IMR-90 (cell line): ENCODE results near the gene OPCML. TPM values are rescaled to one million over a fixed set of nuclear protein-coding genes. Genes with fewer than 3 reads are reported as not detected.

Source experiments
- ATAC-seq: fragments of 200-7000 bp; cut with Tn5 transposase; 2 replicates; pipeline ENCODE4 v1.9.1; 2020; ENCODE audit warnings: low read depth, mild to moderate bottlenecking, moderate library complexity
- BruUV-seq: library from RNA; stranded (reverse); fragments of 400-500 nt; replicated peaks from 2 replicates; lab custom pipeline; 2021; lab: Mats Ljungman, UMichigan
- CTCF ChIA-PET: fragments of 300-600 bp; formaldehyde crosslinking; extraction: SDS; loops from one replicate; lab custom pipeline; 2021; ENCODE audit warnings: antibody characterized with exemption; lab: Yijun Ruan, JAX
- POLR2A ChIA-PET: fragments of 300-600 bp; sonication (Branson Sonifier 250); formaldehyde crosslinking; loops from one replicate; lab custom pipeline; 2022; ENCODE audit warnings: antibody characterized with exemption; ENCODE audit not compliant: unreplicated experiment; lab: Charles Lee
- DNase-seq: peaks from one replicate; pipeline ENCODE4 v3.0.0; 2013
- H2AFZ ChIP-seq: replicated peaks from 2 replicates; pipeline ENCODE3; 2013; ENCODE audit warnings: low read length, mild to moderate bottlenecking; ENCODE audit not compliant: poor library complexity
- H2AK5ac ChIP-seq: 2 replicates; pipeline ENCODE4 v1.6.1; 2013; ENCODE audit warnings: low read depth, low read length, inconsistent platforms
- H2AK9ac ChIP-seq: replicated peaks from 2 replicates; pipeline ENCODE3; 2013; ENCODE audit warnings: mild to moderate bottlenecking, low read depth, low read length, moderate library complexity; ENCODE audit not compliant: poor library complexity
- H2BK120ac ChIP-seq: 2 replicates; pipeline ENCODE4 v1.6.1; 2013; ENCODE audit warnings: low read depth, low read length, inconsistent platforms
- H2BK15ac ChIP-seq: 3 replicates; pipeline ENCODE4 v1.6.1; 2013; ENCODE audit warnings: low read depth, low read length, inconsistent platforms
- H2BK20ac ChIP-seq: 2 replicates; pipeline ENCODE4 v1.6.1; 2013; ENCODE audit warnings: low read depth, mild to moderate bottlenecking, inconsistent platforms, low read length, moderate library complexity
- H2BK5ac ChIP-seq: 2 replicates; pipeline ENCODE4 v1.6.1; 2013; ENCODE audit warnings: mild to moderate bottlenecking, low read depth, low read length, inconsistent platforms; ENCODE audit not compliant: poor library complexity, severe bottlenecking
- H3K14ac ChIP-seq: replicated peaks from 2 replicates; pipeline ENCODE4 v1.6.1; 2013; ENCODE audit warnings: low read depth, low read length, inconsistent platforms
- H3K18ac ChIP-seq: 2 replicates; pipeline ENCODE4 v1.6.1; 2013; ENCODE audit warnings: low read depth, low read length, control low read depth
- H3K23ac ChIP-seq: 2 replicates; pipeline ENCODE4 v1.6.1; 2013; ENCODE audit warnings: low read depth, low read length, inconsistent platforms
- H3K27ac ChIP-seq: 2 replicates; pipeline ENCODE4 v1.5.1; 2013; ENCODE audit warnings: mild to moderate bottlenecking, control low read depth, low read length; ENCODE audit not compliant: insufficient read depth
- H3K27me3 ChIP-seq: 2 replicates; pipeline ENCODE4 v1.6.1; 2013; ENCODE audit warnings: low read length; ENCODE audit not compliant: control insufficient read depth, insufficient read depth
- H3K36me3 ChIP-seq: 2 replicates; pipeline ENCODE4 v1.6.1; 2013; ENCODE audit warnings: low read length, mixed read lengths; ENCODE audit not compliant: control insufficient read depth, insufficient read depth
- H3K4ac ChIP-seq: 2 replicates; pipeline ENCODE4 v1.6.1; 2013; ENCODE audit warnings: low read depth, low read length, inconsistent platforms
- H3K4me1 ChIP-seq: 2 replicates; pipeline ENCODE4 v1.6.1; 2013; ENCODE audit warnings: low read length, mixed read lengths; ENCODE audit not compliant: control insufficient read depth, insufficient read depth
- H3K4me2 ChIP-seq: 2 replicates; pipeline ENCODE4 v1.6.1; 2013; ENCODE audit warnings: low read depth, mild to moderate bottlenecking, control low read depth, low read length, moderate library complexity
- H3K4me3 ChIP-seq: 2 replicates; pipeline ENCODE4 v1.5.1; 2013; ENCODE audit warnings: low read depth, mild to moderate bottlenecking, control low read depth, low read length, moderate library complexity; ENCODE audit not compliant: insufficient read depth
- H3K56ac ChIP-seq: 2 replicates; pipeline ENCODE4 v1.6.1; 2013; ENCODE audit warnings: low read length, inconsistent platforms; ENCODE audit not compliant: insufficient read depth; ENCODE audit errors: extremely low read depth
- H3K79me1 ChIP-seq, 2 experiments: 2 replicates each; pipeline ENCODE4 v1.6.1; 2013; ENCODE audit warnings: low read length in 2 of 2, inconsistent platforms in 1 of 2, low read depth in 1 of 2
- H3K9ac ChIP-seq: 2 replicates; pipeline ENCODE4 v1.6.1; 2013; ENCODE audit warnings: low read depth, low read length, control low read depth
- H3K9me1 ChIP-seq: 2 replicates; pipeline ENCODE4 v1.6.1; 2013; ENCODE audit warnings: low read length, inconsistent platforms; ENCODE audit not compliant: insufficient read depth
- H3K9me3 ChIP-seq: 2 replicates; pipeline ENCODE4 v1.6.1; 2013; ENCODE audit warnings: low read length; ENCODE audit not compliant: control insufficient read depth, insufficient read depth
- H4K20me1 ChIP-seq: 2 replicates; pipeline ENCODE4 v1.6.1; 2013; ENCODE audit warnings: low read length, inconsistent platforms; ENCODE audit not compliant: insufficient read depth
- H4K5ac ChIP-seq: 2 replicates; pipeline ENCODE4 v1.6.1; 2013; ENCODE audit warnings: mild to moderate bottlenecking, low read depth, low read length, control low read depth
- H4K8ac ChIP-seq, 2 experiments: 2 replicates each; pipeline ENCODE4 v1.6.1; 2013; ENCODE audit warnings: low read depth in 2 of 2, low read length in 2 of 2, control low read depth in 1 of 2, inconsistent platforms in 1 of 2
- H4K91ac ChIP-seq: 2 replicates; pipeline ENCODE4 v1.6.1; 2013; ENCODE audit warnings: low read depth, low read length, inconsistent platforms; ENCODE audit not compliant: insufficient read depth
- BHLHE40 ChIP-seq: fragments of 150-350 bp; IDR thresholded peaks from 2 replicates; pipeline ENCODE4 v1.6.1; 2016; ENCODE audit warnings: mild to moderate bottlenecking, low read depth, low read length
- CHD1 ChIP-seq: IDR thresholded peaks from 2 replicates; pipeline ENCODE4 v1.6.1; 2012; ENCODE audit warnings: low read depth, low read length, improper control_type of control experiment
- FOS ChIP-seq: fragments of 150-350 bp; IDR thresholded peaks from 2 replicates; pipeline ENCODE4 v1.6.1; 2016; ENCODE audit warnings: low read depth, low read length
- MAFK ChIP-seq: IDR thresholded peaks from 2 replicates; pipeline ENCODE4 v1.6.1; 2012; ENCODE audit warnings: low read depth, low read length, improper control_type of control experiment
- POLR2A ChIP-seq: IDR thresholded peaks from 2 replicates; pipeline ENCODE4 v1.6.1; 2012; ENCODE audit warnings: mild to moderate bottlenecking, low read depth, low read length
- WGBS, 2 experiments: methylation state at CpG; one replicate each; pipeline versions ENCODE4 v1.1.5 to v1.1.7; 2013; ENCODE audit warnings: missing lambda C conversion rate in 2 of 2; ENCODE audit not compliant: insufficient read length in 1 of 2; ENCODE audit errors: extremely low coverage in 2 of 2; 5-methylcytosine and 5-hydroxymethylcytosine counted together
- dilution Hi-C: fragments of 300-500 bp; cut with HindIII; formaldehyde crosslinking; loops from one replicate; pipeline ENCODE4 v1.14.3; 2018; ENCODE audit warnings: low sequenced_read_pairs; ENCODE audit not compliant: unreplicated experiment
- in situ Hi-C: fragments of 300-500 bp; cut with MboI; formaldehyde crosslinking; loops from 3 replicates; pipeline ENCODE4 v1.14.3; 2019; ENCODE audit warnings: low sequenced_read_pairs, inconsistent platforms, mixed read lengths
- intact Hi-C: fragments of 100-400 bp; cut with micrococcal nuclease; formaldehyde crosslinking; loops from 2 replicates; pipeline ENCODE4 v1.10.0; 2022
- polyA plus RNA-seq, 3 experiments: library from polyadenylated mRNA; depleted of rRNA; stranded (reverse); fragments of >200 nt; gene quantifications; 2 replicates each; pipeline ENCODE4 v1.2.3, GENCODE V29; 2012; ENCODE audit warnings: low replicate concordance in 1 of 3
- total RNA-seq: library from RNA; depleted of rRNA; stranded (reverse); fragments of >200 nt; gene quantifications from 2 replicates; pipeline ENCODE4 v1.2.3, GENCODE V29; 2012
- TF ChIP-seq, protein P1 (sequence below): fragments of 150-350 bp; IDR thresholded peaks from 2 replicates; pipeline ENCODE4 v1.6.1; 2016; ENCODE audit warnings: low read depth, mild to moderate bottlenecking, low read length, moderate library complexity, borderline replicate concordance
- TF ChIP-seq, protein P2 (sequence below): conservative IDR thresholded peaks from 2 replicates; pipeline ENCODE4 v1.5.1; 2012; ENCODE audit warnings: mild to moderate bottlenecking, low read depth, low read length, improper control_type of control experiment

The OPCML gene
- total and polyA plus RNA-seq, 2 of the 4 experiments (the other 2 are of a cell fraction) = under 0.01 to 2.6 TPM

DNA sequence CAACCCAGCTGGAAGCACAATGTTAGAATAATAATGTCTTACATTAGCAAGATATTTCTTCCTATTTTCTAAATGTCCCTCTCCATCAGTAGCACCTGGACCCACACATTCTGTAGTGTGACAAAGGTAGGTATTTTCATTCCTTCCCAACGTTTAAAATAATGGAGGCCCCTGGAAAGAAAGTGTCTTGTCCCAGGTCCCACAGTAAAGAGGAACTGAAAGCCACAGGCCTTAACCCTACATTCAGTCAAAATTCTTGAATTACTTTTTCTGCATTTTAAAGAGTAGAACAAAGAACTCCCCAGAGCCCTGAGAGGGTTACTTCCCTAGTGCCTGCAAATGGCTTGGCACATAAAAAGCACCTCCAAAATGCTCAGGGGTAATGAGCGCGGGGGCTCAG lies 26.3 kb downstream of the OPCML start:
- Histone ChIP-seq H2AK9ac (no peak overlapping the region), H3K27ac (no peak overlapping the region), H4K20me1 (no peaks in the 10 kb centered on the region), H3K4me2 (no peak overlapping the region), H3K9me3 (peaks cover 35% of the 10 kb centered on the region), H3K27me3 (no peaks in the 10 kb centered on the region), H4K8ac (no peak overlapping the region), H2BK120ac (no peak overlapping the region), H3K23ac (no peak overlapping the region), H2AFZ (no peak overlapping the region), H3K18ac (no peak overlapping the region), H2BK20ac (no peak overlapping the region), H3K79me1 (no peaks in the 10 kb centered on the region), H2BK5ac (no peak overlapping the region), H3K9ac (no peak overlapping the region), H3K4ac (no peak overlapping the region), H4K5ac (no peak overlapping the region), H3K4me3 (no peak overlapping the region), H3K9me1 (no peaks in the 10 kb centered on the region), H3K4me1 (no peaks in the 10 kb centered on the region), H3K36me3 (no peaks in the 10 kb centered on the region), H3K14ac (no peak overlapping the region), H3K56ac (no peak overlapping the region), H4K91ac (no peak overlapping the region), H2AK5ac (no peak overlapping the region), H2BK15ac (no peak overlapping the region)
- POLR2A ChIA-PET = no interaction called here
- intact Hi-C loops = no loop called here
- in situ Hi-C loops = no loop called here
- ATAC-seq (no peak), DNase-seq (no peak)
- BruUV-seq = no TSS peak
- TF ChIP-seq, protein P1, sequence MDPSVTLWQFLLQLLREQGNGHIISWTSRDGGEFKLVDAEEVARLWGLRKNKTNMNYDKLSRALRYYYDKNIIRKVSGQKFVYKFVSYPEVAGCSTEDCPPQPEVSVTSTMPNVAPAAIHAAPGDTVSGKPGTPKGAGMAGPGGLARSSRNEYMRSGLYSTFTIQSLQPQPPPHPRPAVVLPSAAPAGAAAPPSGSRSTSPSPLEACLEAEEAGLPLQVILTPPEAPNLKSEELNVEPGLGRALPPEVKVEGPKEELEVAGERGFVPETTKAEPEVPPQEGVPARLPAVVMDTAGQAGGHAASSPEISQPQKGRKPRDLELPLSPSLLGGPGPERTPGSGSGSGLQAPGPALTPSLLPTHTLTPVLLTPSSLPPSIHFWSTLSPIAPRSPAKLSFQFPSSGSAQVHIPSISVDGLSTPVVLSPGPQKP = no peak
- TF ChIP-seq POLR2A (no peak), MAFK (no peak), FOS (no peak), BHLHE40 (no peak), CHD1 (no peak)
- TF ChIP-seq, protein P2, sequence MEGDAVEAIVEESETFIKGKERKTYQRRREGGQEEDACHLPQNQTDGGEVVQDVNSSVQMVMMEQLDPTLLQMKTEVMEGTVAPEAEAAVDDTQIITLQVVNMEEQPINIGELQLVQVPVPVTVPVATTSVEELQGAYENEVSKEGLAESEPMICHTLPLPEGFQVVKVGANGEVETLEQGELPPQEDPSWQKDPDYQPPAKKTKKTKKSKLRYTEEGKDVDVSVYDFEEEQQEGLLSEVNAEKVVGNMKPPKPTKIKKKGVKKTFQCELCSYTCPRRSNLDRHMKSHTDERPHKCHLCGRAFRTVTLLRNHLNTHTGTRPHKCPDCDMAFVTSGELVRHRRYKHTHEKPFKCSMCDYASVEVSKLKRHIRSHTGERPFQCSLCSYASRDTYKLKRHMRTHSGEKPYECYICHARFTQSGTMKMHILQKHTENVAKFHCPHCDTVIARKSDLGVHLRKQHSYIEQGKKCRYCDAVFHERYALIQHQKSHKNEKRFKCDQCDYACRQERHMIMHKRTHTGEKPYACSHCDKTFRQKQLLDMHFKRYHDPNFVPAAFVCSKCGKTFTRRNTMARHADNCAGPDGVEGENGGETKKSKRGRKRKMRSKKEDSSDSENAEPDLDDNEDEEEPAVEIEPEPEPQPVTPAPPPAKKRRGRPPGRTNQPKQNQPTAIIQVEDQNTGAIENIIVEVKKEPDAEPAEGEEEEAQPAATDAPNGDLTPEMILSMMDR = no peak
- WGBS, 2 experiments = no CpG with 5 or more reads among the region's 3 CpGs
- dilution Hi-C loops = no loop called here
- CTCF ChIA-PET = no interaction called here
